ENCODE data around the gene PDE5A. TPM values are rescaled to one million over a fixed set of nuclear protein-coding genes. Genes with fewer than 3 reads are reported as not detected.

PDE5A gene
- total and polyA plus RNA-seq, 3 donors from 2014 or later = 18.4 to 25.3 (median 21.4) TPM

DNA sequence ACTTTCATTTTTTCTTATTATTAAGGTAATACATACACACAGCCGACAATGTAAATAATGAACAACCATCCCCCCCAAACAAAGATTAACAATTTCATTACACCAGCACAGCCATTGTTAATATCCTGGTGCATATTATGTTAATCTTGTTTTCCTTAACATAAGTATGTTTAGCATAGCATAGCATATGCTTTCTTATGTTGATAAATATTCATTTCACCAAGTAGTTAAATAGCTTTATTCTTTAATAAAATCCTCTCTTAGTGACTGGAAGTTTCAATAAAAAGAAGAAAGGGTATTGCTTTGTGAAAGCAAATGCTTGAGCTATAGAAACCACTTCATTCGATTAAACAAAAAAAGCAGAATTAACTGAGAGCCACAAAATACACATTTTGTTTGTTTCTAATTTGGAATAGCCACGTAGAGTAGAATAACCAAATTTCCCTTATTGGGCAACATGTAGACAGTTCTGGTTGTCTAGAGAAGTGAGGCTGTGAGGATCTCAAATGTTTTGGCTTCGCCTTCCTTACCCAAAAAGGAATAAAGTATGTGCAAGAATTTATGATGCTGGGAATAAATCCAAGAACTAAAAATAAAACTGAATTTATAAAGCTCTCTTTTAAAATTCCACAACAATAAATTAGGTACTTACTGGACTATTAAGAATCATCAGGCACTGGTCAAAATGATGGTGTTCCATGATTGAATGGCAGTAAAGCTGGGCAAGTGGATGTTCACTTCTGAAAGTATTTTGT is 118.0 kb downstream of the PDE5A start:
- no peak for TF ChIP-seq POLR2A (IDR thresholded peaks at IDR 0.05)
- TF ChIP-seq, protein P1, sequence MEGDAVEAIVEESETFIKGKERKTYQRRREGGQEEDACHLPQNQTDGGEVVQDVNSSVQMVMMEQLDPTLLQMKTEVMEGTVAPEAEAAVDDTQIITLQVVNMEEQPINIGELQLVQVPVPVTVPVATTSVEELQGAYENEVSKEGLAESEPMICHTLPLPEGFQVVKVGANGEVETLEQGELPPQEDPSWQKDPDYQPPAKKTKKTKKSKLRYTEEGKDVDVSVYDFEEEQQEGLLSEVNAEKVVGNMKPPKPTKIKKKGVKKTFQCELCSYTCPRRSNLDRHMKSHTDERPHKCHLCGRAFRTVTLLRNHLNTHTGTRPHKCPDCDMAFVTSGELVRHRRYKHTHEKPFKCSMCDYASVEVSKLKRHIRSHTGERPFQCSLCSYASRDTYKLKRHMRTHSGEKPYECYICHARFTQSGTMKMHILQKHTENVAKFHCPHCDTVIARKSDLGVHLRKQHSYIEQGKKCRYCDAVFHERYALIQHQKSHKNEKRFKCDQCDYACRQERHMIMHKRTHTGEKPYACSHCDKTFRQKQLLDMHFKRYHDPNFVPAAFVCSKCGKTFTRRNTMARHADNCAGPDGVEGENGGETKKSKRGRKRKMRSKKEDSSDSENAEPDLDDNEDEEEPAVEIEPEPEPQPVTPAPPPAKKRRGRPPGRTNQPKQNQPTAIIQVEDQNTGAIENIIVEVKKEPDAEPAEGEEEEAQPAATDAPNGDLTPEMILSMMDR (IDR thresholded peaks at IDR 0.05) = no peak
- H3K36me3 ChIP-seq (ENCODE audit: low read depth, missing control alignments) = no peaks in the 10 kb centered on the region
- 59 to 66% methylated on average over 4 of the region's 4 CpGs for WGBS, 2 donors
- H3K4me1 ChIP-seq = no peaks in the 10 kb centered on the region
- peak overlapping the region in 1 of 2 donors; percentile 21 for H3K27ac ChIP-seq
- intact Hi-C loops (cut with DNase I; ENCODE audit: low total_unique reads) = no loop called here
- no peaks in the 10 kb centered on the region for H3K27me3 ChIP-seq
- H3K9me3 ChIP-seq = no peaks in the 10 kb centered on the region
- DNase-seq = no peak
- H3K4me3 ChIP-seq = no peak overlapping the region

DNA sequence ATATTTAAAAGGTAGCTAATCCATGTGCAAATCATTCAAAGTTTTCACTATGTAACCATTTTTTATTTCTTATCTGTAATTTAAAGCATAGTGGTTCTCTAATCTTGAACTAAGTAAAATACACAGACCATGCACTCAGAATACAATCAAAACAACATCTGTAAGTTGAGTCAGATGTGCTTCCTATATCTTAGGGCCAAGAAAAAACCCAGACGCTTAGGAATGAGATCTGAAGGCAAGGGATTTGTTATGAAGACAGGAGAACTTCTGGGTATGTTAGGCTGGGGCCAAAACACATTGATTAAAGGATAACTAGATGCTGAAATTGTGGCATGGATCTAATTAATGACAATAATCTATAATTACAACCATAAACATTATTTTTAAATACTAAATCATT is 120.3 kb downstream of the PDE5A start:
- intact Hi-C loops (cut with DNase I; ENCODE audit: low total_unique reads) = no loop called here
- no peak for DNase-seq
- no peaks in the 10 kb centered on the region for H3K36me3 ChIP-seq (ENCODE audit: low read depth, missing control alignments)
- peak overlapping the region in 1 of 2 donors; percentile 8 for H3K27ac ChIP-seq
- no peak for TF ChIP-seq POLR2A (IDR thresholded peaks at IDR 0.05)
- TF ChIP-seq, protein P1 (IDR thresholded peaks at IDR 0.05) = no peak
- H3K4me1 ChIP-seq = no peaks in the 10 kb centered on the region
- H3K27me3 ChIP-seq = no peaks in the 10 kb centered on the region
- H3K4me3 ChIP-seq = no peak overlapping the region
- no peaks in the 10 kb centered on the region for H3K9me3 ChIP-seq
- whole genome bisulfite sequencing, 2 donors = 76 to 92% methylated on average over 1 of the region's 1 CpG

DNA sequence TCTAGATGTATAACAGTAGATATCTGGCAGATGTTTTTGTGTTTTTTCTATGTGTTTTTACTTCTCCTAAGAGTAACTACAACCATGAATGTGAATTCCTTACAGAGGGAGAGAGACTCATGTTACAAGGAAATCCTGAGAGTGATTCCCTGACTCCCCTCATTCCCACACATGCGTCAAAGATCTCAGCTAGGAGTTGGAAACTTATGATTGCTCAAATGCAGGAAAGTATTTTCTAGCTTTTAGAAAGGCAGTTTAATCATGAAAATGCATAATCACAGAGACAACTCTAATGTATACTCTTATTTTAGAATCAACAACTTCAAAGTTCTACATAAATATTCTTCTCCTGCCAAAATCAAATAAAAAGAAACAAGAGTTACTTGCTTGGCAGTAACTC is 121.8 kb downstream of the PDE5A start:
- TF ChIP-seq, protein P1 (IDR thresholded peaks at IDR 0.05) = no peak
- no peak for TF ChIP-seq POLR2A (IDR thresholded peaks at IDR 0.05)
- 81 to 85% methylated on average over 1 of the region's 1 CpG for WGBS, 2 donors
- intact Hi-C loops (cut with DNase I; ENCODE audit: low total_unique reads) = no loop called here
- Histone ChIP-seq H3K4me1 (no peaks in the 10 kb centered on the region), H3K27ac (no peak overlapping the region), H3K27me3 (no peaks in the 10 kb centered on the region), H3K4me3 (no peak overlapping the region), H3K9me3 (no peaks in the 10 kb centered on the region), H3K36me3 (ENCODE audit: low read depth, missing control alignments) (no peaks in the 10 kb centered on the region)
- no peak for DNase-seq

DNA sequence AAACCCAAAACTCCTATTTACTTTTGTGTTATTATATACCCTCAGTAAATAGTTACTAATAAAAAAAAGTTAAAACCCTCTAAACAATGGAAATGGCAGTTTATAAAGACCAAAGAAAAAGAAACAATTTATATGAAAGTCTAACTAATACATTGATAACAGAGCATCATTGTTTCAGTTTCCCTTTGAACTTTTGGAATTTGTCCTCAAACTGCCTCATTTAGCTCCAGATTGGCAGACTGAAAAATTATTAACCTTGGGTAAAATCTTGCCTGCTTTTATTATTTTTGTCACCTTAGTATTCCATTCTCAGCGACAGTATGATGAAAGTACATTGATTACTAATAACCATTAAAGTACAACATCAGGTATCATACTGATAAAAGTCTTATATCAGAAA is 124.0 kb downstream of the PDE5A start:
- H3K27ac ChIP-seq = no peak overlapping the region
- H3K9me3 ChIP-seq = no peaks in the 10 kb centered on the region
- intact Hi-C loops (cut with DNase I; ENCODE audit: low total_unique reads) = no loop called here

More for the DNA sequence above, 124.0 kb downstream of the PDE5A start:
- Histone ChIP-seq H3K27me3 (no peaks in the 10 kb centered on the region), H3K36me3 (ENCODE audit: low read depth, missing control alignments) (no peaks in the 10 kb centered on the region), H3K4me3 (no peak overlapping the region), H3K4me1 (no peaks in the 10 kb centered on the region)
- DNase-seq = no peak
- whole genome bisulfite sequencing, 2 donors = 70 to 80% methylated on average over 1 of the region's 1 CpG
- TF ChIP-seq, protein P1 (IDR thresholded peaks at IDR 0.05) = no peak
- no peak for TF ChIP-seq POLR2A (IDR thresholded peaks at IDR 0.05)

Data from testis (tissue), 3 donors.